Measurements from ENCODE around the gene OR5K4.

- TF ChIP-seq POLR2A (IDR thresholded peaks at IDR 0.05) (no peak), CTCF (IDR thresholded peaks at IDR 0.05) (no peak)
These were observed 7.0 kb downstream of the OR5K4 start for GRCh38 chr3:98360681-98361080.

Measured in testis (tissue), 2 donors.